HG02885 (cell line): ENCODE results near the gene APOL1.

ENCODE experiments used
- ATAC-seq: cut with Tn5 transposase; IDR thresholded peaks from one replicate; pipeline ENCODE4 v1.9.1; 2021; ENCODE audit warnings: mild to moderate bottlenecking; ENCODE audit not compliant: unreplicated experiment, poor library complexity

The APOL1 gene

GRCh38 chr22:36302439-36303114, 49.6 kb downstream of the APOL1 start:
- ATAC-seq, result no peak

GRCh38 chr22:36303115-36303467, 50.2 kb downstream of the APOL1 start:
- ATAC-seq, result no peak

GRCh38 chr22:36303874-36304273, 50.9 kb downstream of the APOL1 start:
- ATAC-seq, result no peak

GRCh38 chr22:36304429-36304828, 51.5 kb downstream of the APOL1 start:
- ATAC-seq, result no peak

- ATAC-seq, result no peak
Measured at GRCh38 chr22:36305813-36306212, 52.9 kb downstream of the APOL1 start.

GRCh38 chr22:36306227-36306626, 53.3 kb downstream of the APOL1 start:
- ATAC-seq, result no peak

GRCh38 chr22:36308880-36309279, 55.9 kb downstream of the APOL1 start:
- ATAC-seq, result no peak

- no peak for ATAC-seq
Measured at GRCh38 chr22:36311386-36312085, 58.6 kb downstream of the APOL1 start.

- ATAC-seq, result no peak
Measured at GRCh38 chr22:36315325-36315724, 62.4 kb downstream of the APOL1 start.

- ATAC-seq, result no peak
Measured at GRCh38 chr22:36316419-36316818, 63.5 kb downstream of the APOL1 start.
